GM21737 (cell line): ENCODE results near the gene C1D.
"Not testable (repeated sequence)": the region's sequence is repeated elsewhere in the genome, so short reads cannot be mapped to it uniquely, and the experiment has no call there.

ENCODE experiments used
- ATAC-seq: cut with Tn5 transposase; IDR thresholded peaks from one replicate; pipeline ENCODE4 v1.9.1; 2021; ENCODE audit warnings: mild to moderate bottlenecking, moderate library complexity; ENCODE audit not compliant: unreplicated experiment

C1D gene, protein sequence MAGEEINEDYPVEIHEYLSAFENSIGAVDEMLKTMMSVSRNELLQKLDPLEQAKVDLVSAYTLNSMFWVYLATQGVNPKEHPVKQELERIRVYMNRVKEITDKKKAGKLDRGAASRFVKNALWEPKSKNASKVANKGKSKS

DNA sequence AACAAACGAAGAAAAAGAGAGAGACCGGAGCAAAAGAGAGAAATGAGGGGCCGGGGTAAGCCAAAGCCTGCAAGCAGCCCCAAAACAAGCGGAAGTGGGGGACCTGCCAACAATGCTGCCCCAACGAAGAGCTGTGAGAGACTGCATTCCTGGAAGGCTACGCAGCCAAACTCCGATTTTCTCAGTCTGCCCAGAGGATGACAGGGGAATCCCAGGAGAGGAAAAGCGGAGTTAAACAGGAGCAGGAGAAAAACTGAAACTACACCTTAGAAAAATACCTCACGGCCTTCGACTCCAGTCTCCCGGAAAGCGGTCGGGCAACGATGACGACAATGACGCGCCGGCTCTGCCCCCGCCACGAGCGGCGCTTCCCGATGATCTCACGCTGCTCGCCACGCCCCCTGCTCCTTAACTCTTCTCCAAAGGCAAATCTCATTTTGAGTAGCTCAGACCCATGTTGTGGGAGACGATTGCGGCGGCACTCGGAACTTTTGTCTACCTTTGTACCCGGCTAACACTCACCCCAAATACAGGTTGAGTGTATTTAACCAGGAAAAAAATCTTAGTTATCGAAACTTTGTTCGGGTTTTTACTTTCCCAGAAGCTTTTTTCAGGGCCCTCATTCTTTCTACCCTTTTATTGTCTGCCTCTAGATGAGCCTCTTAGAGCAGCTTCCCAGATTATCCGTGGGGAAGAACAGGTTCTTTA lies at the start of gene C1D:
Gene C1D, minus strand, starts transcription at position 325 of the 708 bp plus-strand sequence. CDS start 15,694 bp downstream, outside the sequence.
- ATAC-seq: peak; percentile 95

DNA sequence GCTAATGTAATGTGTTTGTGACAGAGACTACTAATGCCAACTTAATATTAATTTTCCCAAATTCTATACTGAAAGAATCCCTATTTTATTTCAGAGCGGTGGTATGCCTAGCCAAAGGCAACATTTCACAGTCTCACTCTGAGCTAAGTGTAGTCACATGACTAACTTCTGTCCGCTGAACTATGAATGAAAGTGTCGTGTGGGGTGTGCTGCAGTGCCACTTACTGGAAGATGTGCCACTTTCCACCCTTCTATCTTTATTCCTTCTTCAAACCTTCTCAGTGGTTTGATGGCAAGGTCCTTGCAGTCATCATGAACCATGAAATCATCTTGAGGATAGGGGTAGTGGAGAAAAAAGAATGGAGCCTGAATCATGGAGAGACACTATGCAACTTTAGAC lies 47.3 kb upstream of the C1D start:
- ATAC-seq: no peak

DNA sequence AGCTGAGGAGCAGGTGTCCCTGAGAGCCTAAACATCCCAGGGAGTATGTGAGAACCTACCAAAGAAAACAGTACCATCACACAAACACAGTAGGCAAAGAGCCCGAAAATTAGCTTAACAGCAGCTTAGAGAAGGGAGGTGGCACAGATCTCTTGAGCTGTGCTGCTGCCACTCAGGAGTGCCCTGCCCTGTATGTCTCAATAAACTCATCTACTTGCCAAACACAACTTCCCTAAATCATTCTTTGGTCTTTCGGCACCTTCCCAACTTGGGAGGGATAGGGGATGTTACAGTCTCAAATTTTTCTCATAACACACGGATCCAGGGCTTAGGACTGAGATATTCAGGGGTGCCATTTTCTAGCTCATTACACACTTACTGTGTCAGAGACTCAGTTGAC lies 45.3 kb upstream of the C1D start:
- ATAC-seq: no peak

DNA sequence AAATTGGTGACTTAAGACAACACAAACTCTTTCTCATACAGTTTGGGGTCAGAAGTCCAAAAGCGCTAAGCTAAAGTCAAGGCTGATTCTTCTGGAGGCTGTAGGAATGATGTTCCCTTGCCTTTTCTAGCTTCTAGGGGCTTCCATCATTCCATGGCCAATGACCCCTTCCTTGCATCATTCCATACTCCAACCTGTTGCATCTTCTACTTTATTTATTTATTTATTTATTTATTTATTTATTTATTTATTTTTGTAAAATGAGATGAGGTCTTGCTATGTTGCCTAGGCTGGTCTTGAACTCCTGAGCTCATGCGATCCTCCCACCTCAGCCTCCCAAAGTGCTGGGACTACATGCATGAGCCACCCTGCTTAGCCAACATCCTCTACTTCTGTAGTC lies 44.7 kb upstream of the C1D start:
- ATAC-seq: no peak

DNA sequence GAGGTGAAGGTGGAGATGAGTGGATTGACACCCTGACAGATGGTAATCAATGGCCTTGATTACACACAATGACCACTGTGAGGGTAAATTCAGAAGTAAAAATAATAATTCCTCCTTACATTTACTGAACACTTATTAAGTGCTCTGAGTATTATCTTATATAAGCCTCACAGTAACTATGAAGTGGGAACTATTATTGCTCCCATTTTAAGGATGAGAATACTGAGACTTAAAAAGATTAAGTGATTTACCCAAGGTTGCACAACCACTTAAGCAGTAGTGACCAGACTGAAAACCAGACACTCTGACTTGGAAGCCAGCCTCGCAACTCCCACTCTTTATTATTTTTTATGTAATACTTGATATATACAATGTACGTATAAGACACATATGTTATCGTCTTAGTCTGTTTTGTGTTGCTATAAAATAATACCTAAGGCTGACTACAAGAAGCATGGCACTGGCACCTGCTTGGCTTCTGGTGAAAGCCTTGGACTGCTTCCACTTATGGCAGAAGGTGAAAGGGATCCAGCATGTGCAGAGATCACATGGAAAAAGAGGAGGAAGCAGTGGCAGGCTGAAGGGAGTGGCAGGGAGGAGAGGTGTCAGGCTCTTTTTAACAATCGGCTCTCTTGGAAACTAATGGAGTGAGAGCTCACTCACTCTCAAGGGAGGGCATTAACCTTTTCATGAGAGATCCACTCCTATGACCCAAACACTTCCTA lies 41.5 kb upstream of the C1D start:
- no peak for ATAC-seq

DNA sequence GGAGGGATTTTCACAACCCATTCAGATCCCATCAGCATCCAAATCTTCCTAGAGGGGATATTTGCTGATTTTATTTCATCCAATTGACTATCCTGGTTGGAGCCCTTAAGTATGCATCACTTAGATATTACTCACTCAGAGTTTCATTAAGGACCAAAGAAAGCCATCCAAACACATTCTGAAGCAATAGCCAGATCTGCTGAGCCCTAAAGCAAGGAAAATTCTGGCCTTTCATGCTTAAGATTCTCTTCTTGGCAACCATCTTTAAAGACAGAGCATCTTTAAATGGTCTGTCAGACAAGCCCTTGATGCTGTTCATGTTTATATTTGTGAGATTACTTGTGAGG lies 40.9 kb upstream of the C1D start:
- ATAC-seq: no peak

DNA sequence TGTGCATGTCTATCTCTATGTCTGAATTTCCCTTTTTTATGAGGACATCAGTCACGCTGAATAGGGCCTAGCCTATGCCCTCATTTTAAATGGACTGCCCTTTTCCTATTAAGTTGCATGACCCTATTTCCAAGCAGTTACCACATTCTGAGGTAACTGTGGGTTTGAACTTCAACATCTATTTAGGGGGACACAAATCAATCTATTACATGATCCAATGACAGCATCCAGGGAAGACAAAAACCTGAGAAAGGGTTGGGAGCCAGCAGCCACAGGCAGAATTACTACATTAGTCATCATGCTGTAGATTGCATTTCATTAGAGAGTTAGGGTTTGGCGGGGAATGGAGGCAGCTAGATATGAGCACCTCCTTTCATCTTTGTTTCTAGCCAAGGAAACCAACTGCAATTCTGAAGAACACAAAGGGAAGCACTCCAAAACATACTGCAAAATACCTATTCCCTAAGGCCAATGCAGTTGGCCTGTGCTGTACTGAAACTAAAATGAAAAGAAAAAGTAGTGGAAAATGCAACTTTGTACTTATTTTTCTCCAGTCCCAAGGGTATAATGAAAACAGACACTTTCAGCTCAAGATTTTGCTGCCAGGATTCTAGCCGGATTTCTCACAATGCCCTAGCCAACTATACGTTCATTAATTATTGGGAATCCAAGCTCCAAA lies 40.4 kb upstream of the C1D start:
- ATAC-seq: no peak

DNA sequence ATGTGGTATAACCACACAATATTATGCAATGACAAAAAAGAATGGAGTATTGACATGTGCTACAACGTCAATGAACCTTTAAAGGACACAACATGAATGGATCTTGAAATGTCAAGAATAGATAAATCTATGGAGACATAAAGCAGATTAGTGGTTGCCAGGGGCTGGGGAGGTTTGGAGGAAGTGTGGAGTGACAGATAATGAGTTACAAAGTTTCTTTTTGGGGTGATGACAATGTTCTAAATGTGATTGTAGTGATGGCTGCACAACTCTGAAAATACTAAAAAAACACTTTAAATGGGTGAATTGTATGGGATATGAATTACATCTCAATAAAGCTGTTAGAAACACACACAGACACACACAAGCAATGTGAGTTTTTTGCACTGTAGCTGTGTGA lies 37.4 kb upstream of the C1D start:
- no peak for ATAC-seq

DNA sequence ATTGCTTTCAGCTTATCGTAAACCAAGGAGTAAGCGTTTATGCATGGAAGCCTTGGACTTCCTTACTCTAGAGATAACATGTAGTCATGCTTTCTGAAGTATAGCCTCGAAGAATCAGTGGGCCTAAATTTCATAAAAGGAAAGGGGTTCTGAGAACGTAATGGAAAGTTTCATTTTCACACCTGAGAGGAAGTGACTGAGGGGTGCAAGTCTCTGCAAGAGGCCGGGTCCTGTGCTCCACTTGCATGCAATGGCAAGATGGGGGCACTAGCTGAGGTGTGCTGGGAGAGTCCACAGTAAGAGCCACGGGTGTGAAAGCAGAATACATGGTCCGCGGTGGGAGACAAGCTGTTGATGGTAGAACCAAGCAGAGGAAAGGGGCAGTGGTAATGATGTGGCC lies 36.5 kb upstream of the C1D start:
- no peak for ATAC-seq

DNA sequence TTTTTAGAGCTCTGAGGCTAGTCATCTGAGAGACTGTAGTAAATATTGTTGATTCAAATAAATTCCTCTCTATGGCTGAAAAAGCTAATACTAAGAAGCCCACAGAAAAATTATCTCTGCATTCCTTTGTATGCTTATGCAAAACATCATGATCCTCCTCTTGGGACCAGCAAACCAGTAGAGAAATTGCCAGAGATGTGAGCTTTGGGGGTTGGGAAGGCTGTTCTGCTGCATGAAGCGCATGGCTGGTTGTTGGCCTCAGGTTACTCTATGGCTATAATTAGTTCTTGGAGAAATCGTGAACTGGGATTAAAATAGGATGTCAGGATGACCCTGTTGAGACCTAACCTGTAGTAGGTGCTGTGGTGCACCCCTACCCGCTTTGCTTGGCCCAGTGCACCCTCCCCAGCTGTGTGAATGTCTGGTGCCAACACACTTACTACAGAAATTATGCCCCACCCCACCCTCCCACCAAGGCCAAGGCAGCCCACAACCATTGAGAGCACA lies 35.5 kb upstream of the C1D start:
- ATAC-seq: no peak

DNA sequence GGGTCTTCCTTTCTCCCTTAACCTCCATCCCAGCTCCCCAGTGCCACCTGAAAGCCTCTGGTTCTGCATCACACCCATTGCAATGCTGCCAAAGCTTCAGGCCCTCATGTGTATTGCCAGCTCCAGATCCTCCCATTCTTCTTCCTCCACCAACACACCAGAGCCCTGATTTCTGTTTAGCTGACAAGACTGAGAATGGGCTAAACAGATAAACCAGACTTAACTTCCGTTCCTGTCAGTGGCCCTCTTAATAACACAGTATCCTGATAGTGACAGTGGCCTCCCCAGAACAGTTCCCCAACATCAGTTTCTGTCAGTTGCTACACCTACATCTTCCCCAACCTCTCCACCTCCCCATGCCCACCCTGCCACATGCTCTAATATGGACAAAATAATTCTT lies 31.3 kb upstream of the C1D start:
- ATAC-seq: no peak

DNA sequence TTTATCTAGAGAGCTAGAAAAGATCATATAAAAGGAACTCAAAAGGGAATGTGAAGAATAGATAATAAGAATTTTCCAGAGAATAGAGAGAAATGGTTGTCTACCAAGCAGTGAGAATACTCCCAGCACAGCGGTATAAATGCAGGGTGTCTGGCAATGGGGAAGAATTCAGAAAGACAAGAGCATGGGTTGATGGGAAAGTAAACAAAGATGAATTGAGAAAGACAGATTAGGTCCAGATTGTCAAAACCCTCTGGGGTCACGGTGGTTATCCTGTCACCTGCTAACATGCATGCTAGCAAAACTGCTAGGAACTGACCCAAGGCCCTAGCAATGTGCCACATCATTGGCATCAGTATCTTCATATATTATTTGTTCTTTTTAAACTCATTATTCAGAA lies 30.8 kb upstream of the C1D start:
- ATAC-seq: no peak

DNA sequence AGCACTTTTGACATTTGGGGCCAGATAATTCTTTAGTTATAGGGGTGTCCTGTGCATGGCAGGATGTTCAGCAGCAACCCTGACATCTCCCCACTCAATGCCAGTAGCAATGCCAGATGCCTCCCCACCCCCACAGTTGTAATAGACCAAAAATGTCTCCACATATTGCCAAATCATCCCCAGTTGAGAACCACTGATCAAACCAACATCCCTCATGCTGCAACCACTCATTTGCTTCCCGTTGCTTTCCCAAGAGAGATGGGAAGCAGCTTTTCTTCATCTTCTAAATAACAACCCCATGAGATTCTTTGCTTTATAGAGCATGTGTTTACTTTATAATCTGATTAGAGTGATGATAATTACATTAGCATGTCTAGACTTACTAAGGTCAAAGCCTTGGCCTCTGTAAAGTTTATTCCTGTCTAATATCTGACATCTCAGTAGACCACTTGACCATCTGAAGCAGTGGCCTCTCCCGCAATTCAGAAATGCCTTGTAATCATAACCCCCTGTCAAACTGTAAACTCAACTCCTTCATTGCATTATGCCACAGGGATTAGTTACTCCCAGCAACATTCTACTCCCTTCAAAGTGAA lies 28.7 kb upstream of the C1D start:
- no peak for ATAC-seq

DNA sequence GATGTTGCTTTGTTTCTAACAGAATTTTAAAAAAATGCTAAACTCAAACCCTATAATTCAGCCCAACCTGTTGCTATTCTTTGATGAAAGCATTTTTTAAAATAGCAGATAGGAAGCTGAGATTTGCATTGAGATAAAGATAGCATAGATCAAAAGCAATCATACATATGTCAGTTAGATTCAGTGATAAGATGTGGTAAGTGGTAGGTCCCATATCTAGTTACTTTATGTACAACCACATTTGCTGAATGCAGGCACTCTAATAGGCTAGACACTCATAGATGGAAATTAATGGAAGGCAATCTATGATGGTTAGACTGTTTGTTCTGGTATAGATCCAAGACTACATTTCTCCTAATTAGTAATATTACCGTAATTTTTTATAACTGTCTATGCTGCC lies 27.2 kb upstream of the C1D start:
- ATAC-seq: no peak

DNA sequence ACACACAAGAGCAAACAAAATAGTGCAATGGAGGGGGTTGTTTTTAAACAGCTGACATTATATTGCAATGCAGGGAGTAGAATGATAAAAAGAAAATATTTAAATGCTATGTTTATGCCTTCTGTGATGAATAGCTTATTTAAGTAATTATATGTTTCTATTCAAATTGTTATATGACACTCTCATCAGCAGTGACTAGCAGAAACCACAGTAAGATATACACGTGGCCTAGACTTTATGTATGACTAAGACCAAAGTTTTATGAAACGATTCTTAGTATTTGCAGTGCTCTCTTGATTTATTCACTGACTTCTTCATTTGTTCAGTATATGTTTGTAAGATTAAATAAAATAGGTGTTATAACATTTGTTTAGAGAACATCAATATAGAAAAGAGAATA lies 26.1 kb upstream of the C1D start:
- no peak for ATAC-seq

DNA sequence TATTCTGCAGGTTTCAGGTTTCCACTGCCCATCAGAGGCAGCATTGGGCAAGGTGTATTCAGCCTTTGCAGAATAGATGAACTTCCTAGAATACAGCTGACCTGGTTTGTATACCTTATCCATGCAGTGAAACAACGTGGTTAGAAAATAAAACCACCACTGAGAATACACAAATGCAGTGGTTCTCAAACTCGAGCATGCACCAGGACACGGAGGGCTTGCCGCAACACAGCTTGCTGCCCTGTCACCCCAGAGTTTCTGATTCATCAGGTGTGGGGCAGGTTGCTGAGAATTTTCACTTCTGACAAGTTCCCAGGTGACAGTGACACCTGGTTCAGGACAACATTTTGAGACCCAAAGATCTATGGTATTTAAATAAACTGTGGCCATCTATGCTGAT lies 23.4 kb upstream of the C1D start:
- ATAC-seq: no peak

DNA sequence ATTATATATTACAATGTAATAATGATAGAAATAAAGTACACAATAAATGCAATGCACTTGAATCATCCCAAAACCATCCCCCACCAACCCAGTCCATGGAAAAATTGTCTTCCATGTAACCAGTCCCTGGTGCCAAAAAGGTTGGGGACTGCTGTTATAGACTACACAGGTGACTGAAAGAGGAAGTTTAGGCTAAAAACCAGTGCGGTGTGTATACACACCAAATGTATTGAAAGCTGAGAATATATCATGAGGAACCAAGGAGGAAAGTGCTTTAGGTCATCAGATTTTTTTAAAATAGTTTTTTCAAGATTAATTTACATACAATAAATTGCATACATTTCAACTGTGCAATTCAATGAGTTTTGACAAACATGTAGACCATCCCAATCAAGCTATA lies 20.5 kb upstream of the C1D start:
- ATAC-seq: no peak

DNA sequence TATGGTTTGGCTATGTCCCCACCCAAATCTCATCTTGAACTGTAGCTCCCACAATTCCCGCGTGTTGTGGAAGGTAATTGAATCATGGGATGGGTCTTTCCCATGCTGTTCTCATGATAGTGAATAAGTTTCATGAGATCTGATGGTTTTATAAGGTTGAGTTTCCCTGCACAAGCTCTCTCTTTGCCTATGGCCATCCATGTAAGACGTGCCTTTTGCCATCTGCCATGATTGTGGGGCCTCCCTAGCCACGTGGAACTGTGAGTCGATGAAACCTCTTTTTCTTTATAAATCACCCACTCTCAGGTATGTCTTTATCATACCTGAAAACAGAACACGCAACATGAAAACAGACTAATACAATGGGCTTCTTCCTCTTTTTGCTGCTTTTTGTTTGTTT lies 11.2 kb upstream of the C1D start:
- no peak for ATAC-seq

DNA sequence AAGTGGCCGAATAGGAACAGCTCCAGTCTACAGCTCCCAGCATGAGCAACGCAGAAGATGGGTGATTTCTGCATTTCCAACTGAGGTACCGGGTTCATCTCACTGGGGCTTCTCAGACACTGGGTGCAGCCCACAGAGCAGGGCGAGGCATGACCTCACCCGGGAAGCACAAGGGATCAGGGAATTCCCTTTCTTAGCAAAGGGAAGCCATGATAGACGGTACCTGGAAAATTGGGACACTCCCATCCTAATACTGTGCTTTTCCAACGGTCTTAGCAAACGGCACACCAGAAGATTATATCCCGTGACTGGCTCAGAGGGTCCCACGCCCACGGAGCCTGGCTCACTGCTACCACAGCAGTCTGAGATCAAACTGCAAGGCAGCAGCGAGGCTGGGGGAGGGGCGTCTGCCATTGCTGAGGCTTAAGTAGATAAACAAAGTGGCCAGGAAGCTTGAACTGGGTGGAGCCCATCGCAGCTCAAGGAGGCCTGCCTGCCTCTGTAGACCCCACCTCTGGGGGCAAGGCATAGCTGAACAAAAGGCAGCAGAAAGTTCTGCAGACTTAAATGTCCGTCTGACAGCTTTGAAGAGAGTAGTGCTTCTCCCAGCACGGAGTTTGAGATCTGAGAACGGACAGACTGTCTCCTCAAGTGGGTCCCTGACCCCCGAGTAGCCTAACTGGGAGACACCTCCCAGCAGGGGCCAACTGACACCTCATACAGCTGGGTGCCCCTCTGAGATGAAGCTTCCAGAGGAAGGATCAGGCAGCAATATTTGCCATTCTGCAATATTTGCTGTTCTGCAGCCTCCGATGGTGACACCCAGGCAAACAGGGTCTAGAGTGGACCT lies 1.2 kb upstream of the C1D start:
- ATAC-seq: not testable (repeated sequence)

DNA sequence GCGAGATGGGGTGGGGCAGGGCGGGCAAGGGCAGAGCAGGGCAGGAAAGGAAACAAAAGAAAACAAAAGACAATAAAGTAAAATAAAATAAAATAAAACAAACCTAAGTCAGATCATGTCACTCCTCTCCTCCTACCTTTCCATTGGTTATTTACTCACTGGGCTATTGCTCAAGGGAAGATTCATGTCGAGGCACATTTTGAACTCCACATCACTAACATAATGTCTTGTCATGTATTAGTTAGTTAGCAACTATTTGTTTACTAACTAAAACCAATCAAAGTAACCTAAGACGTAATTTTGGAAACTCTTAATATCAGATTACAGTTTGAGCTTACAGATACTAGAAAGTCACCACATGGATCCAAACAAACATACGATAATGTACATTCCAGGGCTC lies 2.2 kb downstream of the C1D start:
- no peak for ATAC-seq
